ENCODE data around the gene POLR1A. TPM values are rescaled to one million over a fixed set of nuclear protein-coding genes. Genes with fewer than 3 reads are reported as not detected.

The POLR1A gene
- total RNA-seq, 1 experiment from 2014 or later, result 47.5 TPM

GRCh38 chr2:86011449-86011941, 94.2 kb downstream of the POLR1A start (continued):
- no peak for TF ChIP-seq CDX4 (CRISPR knock-in tag; IDR thresholded peaks at IDR 0.05; ENCODE audit: borderline replicate concordance)
- TF ChIP-seq NR1H2 (CRISPR knock-in tag; IDR thresholded peaks at IDR 0.05), result no peak
- TF ChIP-seq, protein P1, sequence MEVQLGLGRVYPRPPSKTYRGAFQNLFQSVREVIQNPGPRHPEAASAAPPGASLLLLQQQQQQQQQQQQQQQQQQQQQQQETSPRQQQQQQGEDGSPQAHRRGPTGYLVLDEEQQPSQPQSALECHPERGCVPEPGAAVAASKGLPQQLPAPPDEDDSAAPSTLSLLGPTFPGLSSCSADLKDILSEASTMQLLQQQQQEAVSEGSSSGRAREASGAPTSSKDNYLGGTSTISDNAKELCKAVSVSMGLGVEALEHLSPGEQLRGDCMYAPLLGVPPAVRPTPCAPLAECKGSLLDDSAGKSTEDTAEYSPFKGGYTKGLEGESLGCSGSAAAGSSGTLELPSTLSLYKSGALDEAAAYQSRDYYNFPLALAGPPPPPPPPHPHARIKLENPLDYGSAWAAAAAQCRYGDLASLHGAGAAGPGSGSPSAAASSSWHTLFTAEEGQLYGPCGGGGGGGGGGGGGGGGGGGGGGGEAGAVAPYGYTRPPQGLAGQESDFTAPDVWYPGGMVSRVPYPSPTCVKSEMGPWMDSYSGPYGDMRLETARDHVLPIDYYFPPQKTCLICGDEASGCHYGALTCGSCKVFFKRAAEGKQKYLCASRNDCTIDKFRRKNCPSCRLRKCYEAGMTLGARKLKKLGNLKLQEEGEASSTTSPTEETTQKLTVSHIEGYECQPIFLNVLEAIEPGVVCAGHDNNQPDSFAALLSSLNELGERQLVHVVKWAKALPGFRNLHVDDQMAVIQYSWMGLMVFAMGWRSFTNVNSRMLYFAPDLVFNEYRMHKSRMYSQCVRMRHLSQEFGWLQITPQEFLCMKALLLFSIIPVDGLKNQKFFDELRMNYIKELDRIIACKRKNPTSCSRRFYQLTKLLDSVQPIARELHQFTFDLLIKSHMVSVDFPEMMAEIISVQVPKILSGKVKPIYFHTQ (CRISPR knock-in tag; IDR thresholded peaks at IDR 0.05), result no peak
- TF ChIP-seq NR2C2 (CRISPR knock-in tag; IDR thresholded peaks at IDR 0.05), result no peak
- no peak for TF ChIP-seq NR3C1 (CRISPR knock-in tag; conservative IDR thresholded peaks at IDR 0.05; ENCODE audit: low read depth)
- no peak for TF ChIP-seq IRF2 (CRISPR knock-in tag; IDR thresholded peaks at IDR 0.05; ENCODE audit: borderline replicate concordance, low read depth)
- no peak for TF ChIP-seq ZNF138 (CRISPR knock-in tag; conservative IDR thresholded peaks at IDR 0.05)
- TF ChIP-seq JUN (CRISPR knock-in tag; IDR thresholded peaks at IDR 0.05), result no peak
- no peak for TF ChIP-seq ZNF232 (CRISPR knock-in tag; IDR thresholded peaks at IDR 0.05)

DNA sequence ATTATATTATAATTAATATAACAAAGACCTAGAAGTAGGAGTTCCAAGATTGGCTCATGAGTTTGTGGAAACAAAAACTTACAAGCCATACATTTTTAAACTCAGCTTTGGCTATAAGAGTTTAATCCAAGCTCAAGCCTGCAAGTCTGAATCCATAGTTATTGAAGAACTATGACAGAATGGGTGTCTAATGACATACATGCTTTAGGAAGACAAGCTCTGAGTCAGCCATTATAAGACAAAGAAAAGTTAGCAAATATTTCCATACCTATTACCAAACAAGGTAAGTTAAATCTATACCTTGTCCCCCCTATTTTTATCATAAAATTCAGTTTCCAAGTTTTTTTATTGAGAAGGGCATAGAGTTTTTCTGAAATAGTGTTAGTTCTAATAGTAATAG, 95.6 kb downstream of the POLR1A start:
- CTCF ChIA-PET, result interaction anchor here (3.2 kb wide), 1 partner anchor 183 kb away, joined by 18 read pairs; no protein-coding TSS in a partner anchor
- Mint-ChIP-seq H3K4me3 (no peak overlapping the region), H3K27ac (no peak overlapping the region), H3K9me3 (peaks cover 50% of the 10 kb centered on the region), H3K4me1 (no peaks in the 10 kb centered on the region), H3K36me3 (peaks cover 24% of the 10 kb centered on the region), H3K27me3 (ENCODE audit: low read depth) (peaks cover 14% of the 10 kb centered on the region)
- POLR2A ChIA-PET, result no interaction called here
- no peak for DNase-seq (ENCODE audit: low spot score)
- no peak for ATAC-seq
- TF ChIP-seq STAT6 (CRISPR knock-in tag; conservative IDR thresholded peaks at IDR 0.05; ENCODE audit: low read depth) (no peak), KAT7 (CRISPR knock-in tag; IDR thresholded peaks at IDR 0.05; ENCODE audit: borderline replicate concordance) (no peak), SOX15 (CRISPR knock-in tag; IDR thresholded peaks at IDR 0.05) (no peak), ZNF671 (CRISPR knock-in tag; IDR thresholded peaks at IDR 0.05) (no peak), GTF2I (CRISPR knock-in tag; conservative IDR thresholded peaks at IDR 0.05) (no peak), TP53 (CRISPR knock-in tag; IDR thresholded peaks at IDR 0.05) (no peak), NR1H2 (CRISPR knock-in tag; IDR thresholded peaks at IDR 0.05) (no peak), CREB1 (CRISPR knock-in tag; IDR thresholded peaks at IDR 0.05) (no peak), CBFB (CRISPR knock-in tag; IDR thresholded peaks at IDR 0.05; ENCODE audit: low read depth) (no peak), JAZF1 (CRISPR knock-in tag; IDR thresholded peaks at IDR 0.05) (no peak), NFYB (CRISPR knock-in tag; conservative IDR thresholded peaks at IDR 0.05; ENCODE audit: low read depth) (no peak)

- peaks cover 7% of the 10 kb centered on the region for H3K27me3 Mint-ChIP-seq (ENCODE audit: low read depth)
- ATAC-seq (no peak), DNase-seq (ENCODE audit: low spot score) (no peak)
- H3K36me3 Mint-ChIP-seq, result peaks cover 17% of the 10 kb centered on the region
- H3K27ac Mint-ChIP-seq, result no peak overlapping the region
- no peaks in the 10 kb centered on the region for H3K4me1 Mint-ChIP-seq
- CTCF ChIA-PET, result no interaction called here
- POLR2A ChIA-PET, result no interaction called here
- peaks cover 42% of the 10 kb centered on the region for H3K9me3 Mint-ChIP-seq
- no peak overlapping the region for H3K4me3 Mint-ChIP-seq
- no peak for TF ChIP-seq ZNF219 (CRISPR knock-in tag; IDR thresholded peaks at IDR 0.05; ENCODE audit: borderline replicate concordance)
- no peak for TF ChIP-seq FOXJ3 (CRISPR knock-in tag; IDR thresholded peaks at IDR 0.05; ENCODE audit: borderline replicate concordance)
- TF ChIP-seq ESRRA (CRISPR knock-in tag; IDR thresholded peaks at IDR 0.05; ENCODE audit: borderline replicate concordance), result no peak
- TF ChIP-seq, protein P2, sequence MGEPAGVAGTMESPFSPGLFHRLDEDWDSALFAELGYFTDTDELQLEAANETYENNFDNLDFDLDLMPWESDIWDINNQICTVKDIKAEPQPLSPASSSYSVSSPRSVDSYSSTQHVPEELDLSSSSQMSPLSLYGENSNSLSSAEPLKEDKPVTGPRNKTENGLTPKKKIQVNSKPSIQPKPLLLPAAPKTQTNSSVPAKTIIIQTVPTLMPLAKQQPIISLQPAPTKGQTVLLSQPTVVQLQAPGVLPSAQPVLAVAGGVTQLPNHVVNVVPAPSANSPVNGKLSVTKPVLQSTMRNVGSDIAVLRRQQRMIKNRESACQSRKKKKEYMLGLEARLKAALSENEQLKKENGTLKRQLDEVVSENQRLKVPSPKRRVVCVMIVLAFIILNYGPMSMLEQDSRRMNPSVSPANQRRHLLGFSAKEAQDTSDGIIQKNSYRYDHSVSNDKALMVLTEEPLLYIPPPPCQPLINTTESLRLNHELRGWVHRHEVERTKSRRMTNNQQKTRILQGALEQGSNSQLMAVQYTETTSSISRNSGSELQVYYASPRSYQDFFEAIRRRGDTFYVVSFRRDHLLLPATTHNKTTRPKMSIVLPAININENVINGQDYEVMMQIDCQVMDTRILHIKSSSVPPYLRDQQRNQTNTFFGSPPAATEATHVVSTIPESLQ (CRISPR knock-in tag; IDR thresholded peaks at IDR 0.05), result no peak
- TF ChIP-seq CREB1 (CRISPR knock-in tag; IDR thresholded peaks at IDR 0.05), result no peak
- TF ChIP-seq ZNF317 (CRISPR knock-in tag; IDR thresholded peaks at IDR 0.05; ENCODE audit: borderline replicate concordance, low read depth), result no peak
- no peak for TF ChIP-seq ZNF232 (CRISPR knock-in tag; IDR thresholded peaks at IDR 0.05)
- TF ChIP-seq ZNF281 (CRISPR knock-in tag; IDR thresholded peaks at IDR 0.05), result no peak
These were observed 99.2 kb downstream of the POLR1A start for GRCh38 chr2:86006524-86006923.
